ENCODE measurements around the gene RGR. TPM values are rescaled to one million over a fixed set of nuclear protein-coding genes. Genes with fewer than 3 reads are reported as not detected.
A peak's percentile ranks its signal among the peaks of the same experiment; 100 is the strongest.

The RGR gene
- total RNA-seq, 1 donor from 2014 or later, result 0.19 TPM

DNA sequence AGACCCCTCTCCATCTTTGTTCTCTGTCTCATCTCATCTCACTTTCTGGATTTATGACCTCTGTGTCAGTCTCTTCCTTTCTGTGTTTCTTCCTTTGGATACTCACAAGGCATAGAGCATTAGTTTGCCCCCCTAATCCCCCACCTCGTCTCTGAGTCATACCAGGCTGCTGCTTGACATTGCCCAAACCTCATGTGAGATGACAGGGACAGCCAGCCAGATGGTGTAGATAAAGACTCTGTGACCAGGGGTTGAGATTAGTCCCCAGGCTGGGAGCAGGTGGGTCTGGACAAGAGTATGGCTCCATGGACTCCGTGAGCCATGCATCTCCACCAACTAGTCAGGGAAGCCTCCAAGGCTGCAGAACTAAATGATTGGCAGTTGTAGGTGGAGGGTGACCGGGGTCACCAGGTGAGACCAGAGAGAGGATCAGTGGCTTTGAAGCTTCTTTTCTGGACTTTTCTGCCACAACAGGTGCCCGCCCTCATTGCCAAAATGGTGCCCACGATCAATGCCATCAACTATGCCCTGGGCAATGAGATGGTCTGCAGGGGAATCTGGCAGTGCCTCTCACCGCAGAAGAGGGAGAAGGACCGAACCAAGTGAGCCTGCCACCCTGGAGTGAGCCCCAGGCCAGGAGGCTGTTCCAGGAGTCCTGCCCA lies 13.3 kb downstream of the RGR start:
- Histone ChIP-seq H3K4me1 (peaks cover 4% of the 10 kb centered on the region), H3K27me3 (ENCODE audit: low read depth) (peaks cover 75% of the 10 kb centered on the region), H3K4me3 (no peak overlapping the region), H3K9me3 (replicated peaks) (no peaks in the 10 kb centered on the region), H3K36me3 (no peaks in the 10 kb centered on the region), H3K27ac (replicated peaks) (no peak overlapping the region)
- intact Hi-C loops (cut with micrococcal nuclease), result no loop called here
- DNase-seq, result no peak
- TF ChIP-seq, protein P1, sequence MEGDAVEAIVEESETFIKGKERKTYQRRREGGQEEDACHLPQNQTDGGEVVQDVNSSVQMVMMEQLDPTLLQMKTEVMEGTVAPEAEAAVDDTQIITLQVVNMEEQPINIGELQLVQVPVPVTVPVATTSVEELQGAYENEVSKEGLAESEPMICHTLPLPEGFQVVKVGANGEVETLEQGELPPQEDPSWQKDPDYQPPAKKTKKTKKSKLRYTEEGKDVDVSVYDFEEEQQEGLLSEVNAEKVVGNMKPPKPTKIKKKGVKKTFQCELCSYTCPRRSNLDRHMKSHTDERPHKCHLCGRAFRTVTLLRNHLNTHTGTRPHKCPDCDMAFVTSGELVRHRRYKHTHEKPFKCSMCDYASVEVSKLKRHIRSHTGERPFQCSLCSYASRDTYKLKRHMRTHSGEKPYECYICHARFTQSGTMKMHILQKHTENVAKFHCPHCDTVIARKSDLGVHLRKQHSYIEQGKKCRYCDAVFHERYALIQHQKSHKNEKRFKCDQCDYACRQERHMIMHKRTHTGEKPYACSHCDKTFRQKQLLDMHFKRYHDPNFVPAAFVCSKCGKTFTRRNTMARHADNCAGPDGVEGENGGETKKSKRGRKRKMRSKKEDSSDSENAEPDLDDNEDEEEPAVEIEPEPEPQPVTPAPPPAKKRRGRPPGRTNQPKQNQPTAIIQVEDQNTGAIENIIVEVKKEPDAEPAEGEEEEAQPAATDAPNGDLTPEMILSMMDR (IDR thresholded peaks at IDR 0.05; ENCODE audit: borderline replicate concordance), result no peak

- Histone ChIP-seq H3K4me1 (peaks cover 8% of the 10 kb centered on the region), H3K27me3 (ENCODE audit: low read depth) (peaks cover 73% of the 10 kb centered on the region), H3K4me3 (no peak overlapping the region), H3K9me3 (replicated peaks) (no peaks in the 10 kb centered on the region), H3K36me3 (no peaks in the 10 kb centered on the region), H3K27ac (replicated peaks) (no peak overlapping the region)
- TF ChIP-seq, protein P1 (IDR thresholded peaks at IDR 0.05; ENCODE audit: borderline replicate concordance), result no peak
- intact Hi-C loops (cut with micrococcal nuclease), result loop anchor here (10.0 kb wide), 1 partner anchor 113 kb away; no protein-coding TSS in a partner anchor
- DNase-seq, result no peak
These were observed 16.5 kb downstream of the RGR start for GRCh38 chr10:84261236-84261915.

DNA sequence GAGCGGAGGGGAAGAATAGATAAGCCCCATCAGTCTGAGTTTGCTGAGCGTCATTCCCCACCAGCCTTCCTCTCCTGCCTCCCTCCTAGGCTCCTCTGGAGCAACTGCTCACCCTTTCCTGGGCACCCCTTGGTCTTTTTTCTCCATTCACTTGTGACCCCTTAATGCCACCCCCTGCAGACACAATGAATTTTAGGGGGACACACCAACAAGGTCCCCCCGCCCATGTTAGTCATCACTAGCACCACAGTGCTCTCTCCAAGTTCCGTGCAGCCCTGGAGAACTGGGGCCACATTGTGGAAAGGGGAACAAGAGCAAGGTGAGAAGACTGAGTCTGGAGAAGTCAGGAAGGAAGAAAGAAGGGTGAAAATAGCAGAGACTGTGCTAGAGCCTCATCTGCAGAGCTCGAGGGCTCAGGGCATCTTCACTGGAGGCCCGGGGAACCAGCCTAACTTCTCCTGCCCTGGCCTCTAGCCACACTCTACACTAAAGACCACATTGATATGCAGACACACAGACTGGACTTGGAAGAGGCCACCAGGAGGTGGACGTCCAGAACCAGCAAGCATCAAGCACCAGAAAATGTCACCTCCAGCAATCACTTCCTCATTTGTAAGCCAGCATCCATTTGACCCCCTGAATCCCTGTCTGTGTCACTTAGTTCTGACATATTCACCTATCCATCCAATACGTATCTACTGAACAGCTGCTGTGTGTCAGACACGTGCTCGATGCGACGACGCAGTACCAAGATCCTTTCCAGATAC lies 17.5 kb downstream of the RGR start:
- H3K36me3 ChIP-seq, result no peaks in the 10 kb centered on the region
- intact Hi-C loops (cut with micrococcal nuclease), result loop anchor here (10.0 kb wide), 1 partner anchor 112 kb away; no protein-coding TSS in a partner anchor

GRCh38 chr10:84263716-84264115 lies 18.9 kb downstream of the RGR start:
- H3K36me3 ChIP-seq, result no peaks in the 10 kb centered on the region
- H3K4me1 ChIP-seq, result peaks cover 9% of the 10 kb centered on the region
- no peak for DNase-seq
- no peaks in the 10 kb centered on the region for H3K9me3 ChIP-seq (replicated peaks)
- H3K27ac ChIP-seq (replicated peaks), result no peak overlapping the region
- no peak overlapping the region for H3K4me3 ChIP-seq
- intact Hi-C loops (cut with micrococcal nuclease), result loop anchor here (10.0 kb wide), 1 partner anchor 111 kb away; no protein-coding TSS in a partner anchor
- TF ChIP-seq, protein P1 (IDR thresholded peaks at IDR 0.05; ENCODE audit: borderline replicate concordance), result no peak
- peaks cover 55% of the 10 kb centered on the region for H3K27me3 ChIP-seq (ENCODE audit: low read depth)

More for the DNA sequence above, 17.5 kb downstream of the RGR start:
- Histone ChIP-seq H3K9me3 (replicated peaks) (no peaks in the 10 kb centered on the region), H3K4me1 (peaks cover 4% of the 10 kb centered on the region), H3K27ac (replicated peaks) (no peak overlapping the region), H3K27me3 (ENCODE audit: low read depth) (peaks cover 63% of the 10 kb centered on the region), H3K4me3 (no peak overlapping the region)
- DNase-seq, result no peak
- TF ChIP-seq, protein P1 (IDR thresholded peaks at IDR 0.05; ENCODE audit: borderline replicate concordance), result no peak

GRCh38 chr10:84264611-84265141 lies 19.8 kb downstream of the RGR start:
- Histone ChIP-seq H3K36me3 (no peaks in the 10 kb centered on the region), H3K9me3 (replicated peaks) (no peaks in the 10 kb centered on the region), H3K4me1 (peaks cover 9% of the 10 kb centered on the region), H3K27me3 (ENCODE audit: low read depth) (peaks cover 47% of the 10 kb centered on the region), H3K4me3 (no peak overlapping the region), H3K27ac (replicated peaks) (no peak overlapping the region)
- intact Hi-C loops (cut with micrococcal nuclease), result loop anchor here (5.0 to 10.0 kb wide), 2 partner anchors 110 to 273 kb away; no protein-coding TSS in a partner anchor
- peak; percentile 50 for DNase-seq
- TF ChIP-seq, protein P1 (IDR thresholded peaks at IDR 0.05; ENCODE audit: borderline replicate concordance), result peak; percentile 97
